Measurements from ENCODE around the gene POU6F2.

POU6F2 gene

GRCh38 chr7:39458061-39458745, 480.5 kb downstream of the POU6F2 start:
- no peak for DNase-seq
- Mint-ChIP-seq H3K4me3 (no peak overlapping the region), H3K27me3 (peaks cover 38 to 43% of the 10 kb centered on the region in 2 donors), H3K27ac (no peak overlapping the region), H3K9me3 (no peaks in the 10 kb centered on the region), H3K36me3 (ENCODE audit: insufficient read depth) (no peaks in the 10 kb centered on the region), H3K4me1 (ENCODE audit: low read depth in 2 of 2) (no peaks in the 10 kb centered on the region)
- no peak for ATAC-seq (replicated peaks)

GRCh38 chr7:39459636-39460035, 481.9 kb downstream of the POU6F2 start:
- Mint-ChIP-seq H3K36me3 (ENCODE audit: insufficient read depth) (no peaks in the 10 kb centered on the region), H3K9me3 (no peaks in the 10 kb centered on the region), H3K27ac (no peak overlapping the region), H3K4me3 (no peak overlapping the region), H3K4me1 (ENCODE audit: low read depth in 2 of 2) (no peaks in the 10 kb centered on the region), H3K27me3 (peaks cover 35 to 47% of the 10 kb centered on the region in 2 donors)
- ATAC-seq (replicated peaks) (no peak), DNase-seq (no peak)

- H3K4me3 Mint-ChIP-seq = no peak overlapping the region
- ATAC-seq (replicated peaks) (no peak), DNase-seq (no peak)
- H3K27ac Mint-ChIP-seq = no peak overlapping the region
- H3K4me1 Mint-ChIP-seq (ENCODE audit: low read depth in 2 of 2) = peaks cover 3 to 4% of the 10 kb centered on the region in 2 donors
- no peaks in the 10 kb centered on the region for H3K9me3 Mint-ChIP-seq
- H3K27me3 Mint-ChIP-seq = peaks cover 44 to 55% of the 10 kb centered on the region in 2 donors
- H3K36me3 Mint-ChIP-seq (ENCODE audit: insufficient read depth) = no peaks in the 10 kb centered on the region
Observed at GRCh38 chr7:39460486-39460885, 482.8 kb downstream of the POU6F2 start.

- H3K4me3 Mint-ChIP-seq = no peak overlapping the region
- peaks cover 51 to 60% of the 10 kb centered on the region in 2 donors for H3K27me3 Mint-ChIP-seq
- H3K4me1 Mint-ChIP-seq (ENCODE audit: low read depth in 2 of 2) = peaks cover 3 to 6% of the 10 kb centered on the region in 2 donors
- no peaks in the 10 kb centered on the region for H3K36me3 Mint-ChIP-seq (ENCODE audit: insufficient read depth)
- DNase-seq = no peak
- no peaks in the 10 kb centered on the region for H3K9me3 Mint-ChIP-seq
- no peak for ATAC-seq (replicated peaks)
- no peak overlapping the region for H3K27ac Mint-ChIP-seq
Observed at GRCh38 chr7:39461263-39461820, 483.6 kb downstream of the POU6F2 start.

GRCh38 chr7:39463252-39463651, 485.5 kb downstream of the POU6F2 start:
- Mint-ChIP-seq H3K27me3 (peaks cover 50 to 51% of the 10 kb centered on the region in 2 donors), H3K9me3 (no peaks in the 10 kb centered on the region), H3K4me3 (no peak overlapping the region), H3K4me1 (ENCODE audit: low read depth in 2 of 2) (peaks cover 3 to 6% of the 10 kb centered on the region in 2 donors), H3K27ac (no peak overlapping the region), H3K36me3 (ENCODE audit: insufficient read depth) (no peaks in the 10 kb centered on the region)
- no peak for DNase-seq
- ATAC-seq (replicated peaks) = no peak

- Mint-ChIP-seq H3K27me3 (peaks cover 38 to 51% of the 10 kb centered on the region in 2 donors), H3K4me3 (no peak overlapping the region), H3K9me3 (no peaks in the 10 kb centered on the region), H3K27ac (no peak overlapping the region), H3K4me1 (ENCODE audit: low read depth in 2 of 2) (peaks cover 3 to 6% of the 10 kb centered on the region in 2 donors), H3K36me3 (ENCODE audit: insufficient read depth) (no peaks in the 10 kb centered on the region)
- ATAC-seq (replicated peaks) (no peak), DNase-seq (no peak)
Observed at GRCh38 chr7:39464350-39465054, 486.8 kb downstream of the POU6F2 start.

GRCh38 chr7:39465055-39465929, 487.6 kb downstream of the POU6F2 start:
- H3K27me3 Mint-ChIP-seq = peaks cover 34 to 47% of the 10 kb centered on the region in 2 donors
- no peak for DNase-seq
- H3K36me3 Mint-ChIP-seq (ENCODE audit: insufficient read depth) = no peaks in the 10 kb centered on the region
- H3K27ac Mint-ChIP-seq = no peak overlapping the region
- H3K9me3 Mint-ChIP-seq = no peaks in the 10 kb centered on the region
- H3K4me3 Mint-ChIP-seq = no peak overlapping the region
- no peak for ATAC-seq (replicated peaks)
- H3K4me1 Mint-ChIP-seq (ENCODE audit: low read depth in 2 of 2) = peaks cover 3 to 6% of the 10 kb centered on the region in 2 donors

- peaks cover 3 to 6% of the 10 kb centered on the region in 2 donors for H3K4me1 Mint-ChIP-seq (ENCODE audit: low read depth in 2 of 2)
- H3K27ac Mint-ChIP-seq = no peak overlapping the region
- no peak for ATAC-seq (replicated peaks)
- no peaks in the 10 kb centered on the region for H3K36me3 Mint-ChIP-seq (ENCODE audit: insufficient read depth)
- DNase-seq = no peak
- H3K27me3 Mint-ChIP-seq = peaks cover 26 to 40% of the 10 kb centered on the region in 2 donors
- H3K9me3 Mint-ChIP-seq = no peaks in the 10 kb centered on the region
- H3K4me3 Mint-ChIP-seq = no peak overlapping the region
Observed at GRCh38 chr7:39468261-39468660, 490.6 kb downstream of the POU6F2 start.

- no peak overlapping the region for H3K4me3 Mint-ChIP-seq
- peaks cover 24 to 44% of the 10 kb centered on the region in 2 donors for H3K27me3 Mint-ChIP-seq
- H3K9me3 Mint-ChIP-seq = no peaks in the 10 kb centered on the region
Observed at GRCh38 chr7:39468808-39469374, 491.2 kb downstream of the POU6F2 start.

GRCh38 chr7:39480901-39481300, 503.2 kb downstream of the POU6F2 start:
- Mint-ChIP-seq H3K27me3 (peaks cover 16 to 23% of the 10 kb centered on the region in 2 donors), H3K36me3 (ENCODE audit: insufficient read depth) (no peaks in the 10 kb centered on the region), H3K27ac (no peak overlapping the region), H3K4me3 (no peak overlapping the region), H3K4me1 (ENCODE audit: low read depth in 2 of 2) (no peaks in the 10 kb centered on the region), H3K9me3 (no peaks in the 10 kb centered on the region)
- DNase-seq = no peak
- no peak for ATAC-seq (replicated peaks)

More at GRCh38 chr7:39468808-39469374, 491.2 kb downstream of the POU6F2 start:
- H3K4me1 Mint-ChIP-seq (ENCODE audit: low read depth in 2 of 2) = peaks cover 3 to 6% of the 10 kb centered on the region in 2 donors
- no peaks in the 10 kb centered on the region for H3K36me3 Mint-ChIP-seq (ENCODE audit: insufficient read depth)
- ATAC-seq (replicated peaks) = no peak
- H3K27ac Mint-ChIP-seq = no peak overlapping the region
- no peak for DNase-seq

GRCh38 chr7:39488467-39489393, 511.0 kb downstream of the POU6F2 start:
- Mint-ChIP-seq H3K9me3 (no peaks in the 10 kb centered on the region), H3K4me1 (ENCODE audit: low read depth in 2 of 2) (no peaks in the 10 kb centered on the region), H3K4me3 (no peak overlapping the region), H3K36me3 (ENCODE audit: insufficient read depth) (no peaks in the 10 kb centered on the region), H3K27me3 (peaks cover 52 to 65% of the 10 kb centered on the region in 2 donors), H3K27ac (no peak overlapping the region)
- ATAC-seq (replicated peaks) (no peak), DNase-seq (no peak)

- Mint-ChIP-seq H3K9me3 (no peaks in the 10 kb centered on the region), H3K4me1 (ENCODE audit: low read depth in 2 of 2) (no peaks in the 10 kb centered on the region), H3K27me3 (peaks cover 48 to 61% of the 10 kb centered on the region in 2 donors), H3K4me3 (no peak overlapping the region), H3K27ac (no peak overlapping the region), H3K36me3 (ENCODE audit: insufficient read depth) (no peaks in the 10 kb centered on the region)
- DNase-seq (no peak), ATAC-seq (replicated peaks) (no peak)
Observed at GRCh38 chr7:39490296-39490695, 512.6 kb downstream of the POU6F2 start.
